ENCODE results near the gene ERC2.

The ERC2 gene

DNA sequence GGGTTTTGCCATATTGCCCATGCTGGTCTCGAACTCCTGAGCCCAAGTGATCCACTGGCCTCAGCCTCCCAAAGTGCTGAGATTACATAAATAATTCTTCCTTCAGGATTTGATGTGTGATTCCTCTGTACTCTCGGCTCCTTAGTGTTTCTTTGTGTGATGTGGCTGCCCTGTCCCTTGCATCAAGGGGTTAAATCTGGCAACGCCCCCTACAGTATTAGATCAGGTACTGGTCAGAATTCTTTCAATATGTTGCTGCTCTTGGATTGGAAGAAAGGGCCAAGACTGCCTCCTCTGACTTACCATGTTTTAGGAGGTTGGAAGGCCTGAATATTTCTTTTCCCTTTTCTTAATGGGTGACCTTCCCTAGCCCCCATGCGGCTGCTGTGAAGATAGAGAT is 590.6 kb downstream of the ERC2 start:
- H3K4me3 Mint-ChIP-seq, result no peak overlapping the region
- no peak overlapping the region for H3K27ac Mint-ChIP-seq
- no peaks in the 10 kb centered on the region for H3K36me3 Mint-ChIP-seq
- H3K4me1 Mint-ChIP-seq (ENCODE audit: low read depth), result no peaks in the 10 kb centered on the region
- H3K9me3 Mint-ChIP-seq (ENCODE audit: low read depth), result no peaks in the 10 kb centered on the region
- H3K27me3 Mint-ChIP-seq, result no peaks in the 10 kb centered on the region

DNA sequence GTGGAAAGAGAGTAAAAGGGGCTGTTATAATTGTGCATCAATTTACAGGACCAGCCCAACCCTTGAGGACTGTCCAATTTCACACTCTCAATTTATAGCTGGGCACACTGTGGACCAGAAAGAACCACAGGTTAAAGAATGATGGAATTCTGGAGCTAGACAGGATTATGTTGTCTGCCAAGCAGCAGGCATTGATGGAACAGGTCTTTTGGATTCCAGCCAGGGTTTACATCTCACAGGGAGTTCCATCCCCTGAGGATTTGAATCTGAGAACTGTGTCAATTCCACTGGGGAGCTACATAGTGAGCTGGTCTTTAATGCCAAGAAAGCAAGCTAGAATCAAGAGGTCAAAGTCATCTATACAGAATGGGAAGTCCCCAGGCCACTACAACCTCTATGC is 591.7 kb downstream of the ERC2 start:
- no peaks in the 10 kb centered on the region for H3K36me3 Mint-ChIP-seq
- no peak overlapping the region for H3K4me3 Mint-ChIP-seq
- no peak overlapping the region for H3K27ac Mint-ChIP-seq
- no peaks in the 10 kb centered on the region for H3K4me1 Mint-ChIP-seq (ENCODE audit: low read depth)
- no peaks in the 10 kb centered on the region for H3K27me3 Mint-ChIP-seq
- H3K9me3 Mint-ChIP-seq (ENCODE audit: low read depth), result no peaks in the 10 kb centered on the region

DNA sequence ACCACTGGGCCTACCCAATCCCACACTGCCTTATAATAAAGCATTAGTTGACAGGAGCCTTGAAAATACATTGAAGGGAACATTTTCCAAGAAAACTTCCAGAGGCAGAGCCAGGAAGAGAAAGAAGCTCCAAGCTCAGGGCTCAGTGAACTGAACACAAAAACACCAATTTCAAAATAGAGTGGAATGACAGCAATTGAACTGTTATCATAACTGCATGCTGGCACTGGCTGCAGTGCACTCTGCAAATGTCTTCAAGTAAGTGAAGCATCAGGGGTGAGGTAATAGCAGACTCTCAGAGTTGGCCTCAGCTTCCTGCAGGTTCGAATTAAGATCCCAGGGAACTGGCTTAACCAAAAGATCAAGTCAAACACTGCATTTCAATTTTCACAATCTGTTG is 593.2 kb downstream of the ERC2 start:
- no peaks in the 10 kb centered on the region for H3K9me3 Mint-ChIP-seq (ENCODE audit: low read depth)
- no peaks in the 10 kb centered on the region for H3K27me3 Mint-ChIP-seq
- H3K4me1 Mint-ChIP-seq (ENCODE audit: low read depth), result no peaks in the 10 kb centered on the region
- no peaks in the 10 kb centered on the region for H3K36me3 Mint-ChIP-seq
- no peak overlapping the region for H3K4me3 Mint-ChIP-seq
- H3K27ac Mint-ChIP-seq, result no peak overlapping the region

DNA sequence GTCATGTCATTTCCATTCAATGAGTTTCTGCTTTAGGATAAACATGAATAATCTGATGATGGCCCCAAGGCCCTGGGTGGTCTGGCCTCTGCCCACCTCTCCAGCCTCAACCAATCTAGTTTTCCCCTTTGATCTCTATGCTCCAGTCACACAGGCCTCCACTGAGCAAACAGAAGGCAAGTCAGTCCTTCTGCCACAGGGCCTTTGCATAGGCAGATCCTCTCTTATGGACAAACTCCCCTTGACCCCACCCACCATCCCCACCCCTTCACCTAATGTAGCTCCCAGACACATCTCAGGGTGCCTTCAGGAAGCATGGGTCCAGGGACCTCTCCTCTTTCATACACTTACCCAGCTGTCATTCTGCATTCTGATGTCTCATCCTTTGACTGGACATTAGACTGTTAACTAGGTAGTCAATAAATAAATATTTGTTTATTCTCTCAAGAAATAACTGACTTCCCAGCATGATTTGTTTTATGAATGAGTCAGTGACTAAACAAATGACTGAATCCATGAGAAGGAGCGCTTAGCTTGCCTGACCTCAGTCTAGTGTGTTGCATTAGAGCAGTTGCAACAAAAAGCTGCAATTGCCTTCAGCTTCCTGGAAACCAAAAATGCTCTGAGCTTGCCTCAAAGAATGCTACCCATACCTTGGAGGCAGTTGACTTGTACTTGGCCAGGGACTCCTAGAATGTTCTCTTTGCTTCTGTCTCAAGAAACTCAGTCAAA is 594.6 kb downstream of the ERC2 start:
- no peak overlapping the region for H3K4me3 Mint-ChIP-seq
- H3K27me3 Mint-ChIP-seq, result peaks cover 1% of the 10 kb centered on the region
- no peaks in the 10 kb centered on the region for H3K4me1 Mint-ChIP-seq (ENCODE audit: low read depth)
- H3K27ac Mint-ChIP-seq, result no peak overlapping the region
- H3K9me3 Mint-ChIP-seq (ENCODE audit: low read depth), result no peaks in the 10 kb centered on the region
- H3K36me3 Mint-ChIP-seq, result no peaks in the 10 kb centered on the region

DNA sequence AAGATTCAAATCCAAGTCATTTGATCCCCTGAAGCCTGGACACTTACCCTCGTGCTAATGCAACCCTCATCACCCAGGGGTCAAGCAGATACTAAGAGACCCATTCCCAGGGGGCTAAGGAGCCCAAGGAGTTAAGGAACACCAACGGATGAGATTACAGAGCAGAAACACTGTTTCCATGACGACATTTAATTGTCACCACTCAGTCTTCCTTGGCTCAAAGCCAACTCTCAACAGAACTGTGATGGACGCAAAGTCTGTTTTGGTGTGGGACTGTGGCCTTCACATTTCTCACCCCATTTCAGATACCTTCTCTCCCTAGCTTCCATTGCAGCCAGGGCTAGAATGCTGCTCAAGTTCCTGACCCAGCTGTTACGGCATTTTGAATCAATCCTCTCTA is 597.7 kb downstream of the ERC2 start:
- Mint-ChIP-seq H3K27me3 (peaks cover 3% of the 10 kb centered on the region), H3K4me1 (ENCODE audit: low read depth) (no peaks in the 10 kb centered on the region), H3K9me3 (ENCODE audit: low read depth) (no peaks in the 10 kb centered on the region), H3K27ac (no peak overlapping the region), H3K36me3 (no peaks in the 10 kb centered on the region), H3K4me3 (no peak overlapping the region)

DNA sequence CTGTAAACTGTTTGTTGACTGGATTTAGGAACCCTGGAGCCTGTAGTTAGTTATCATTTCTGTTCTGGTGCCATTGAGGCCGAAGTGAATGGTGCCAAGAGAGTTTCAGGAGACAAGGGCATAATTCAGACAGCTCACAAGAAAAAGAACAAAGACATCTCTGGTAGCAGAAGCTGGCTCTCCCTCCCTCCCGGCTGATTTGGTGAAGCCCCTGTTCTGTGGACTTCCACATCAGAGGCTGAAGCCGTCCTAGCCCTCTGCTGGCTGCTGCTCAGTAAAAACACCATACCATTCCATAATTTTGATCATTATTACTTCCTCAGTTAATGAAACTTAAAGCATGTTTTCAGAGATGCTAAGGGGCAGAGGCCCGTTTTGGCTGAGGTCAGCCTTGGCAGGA is 599.9 kb downstream of the ERC2 start:
- no peak overlapping the region for H3K27ac Mint-ChIP-seq
- no peaks in the 10 kb centered on the region for H3K9me3 Mint-ChIP-seq (ENCODE audit: low read depth)
- H3K36me3 Mint-ChIP-seq, result no peaks in the 10 kb centered on the region
- peaks cover 3% of the 10 kb centered on the region for H3K27me3 Mint-ChIP-seq
- H3K4me3 Mint-ChIP-seq, result no peak overlapping the region
- no peaks in the 10 kb centered on the region for H3K4me1 Mint-ChIP-seq (ENCODE audit: low read depth)

DNA sequence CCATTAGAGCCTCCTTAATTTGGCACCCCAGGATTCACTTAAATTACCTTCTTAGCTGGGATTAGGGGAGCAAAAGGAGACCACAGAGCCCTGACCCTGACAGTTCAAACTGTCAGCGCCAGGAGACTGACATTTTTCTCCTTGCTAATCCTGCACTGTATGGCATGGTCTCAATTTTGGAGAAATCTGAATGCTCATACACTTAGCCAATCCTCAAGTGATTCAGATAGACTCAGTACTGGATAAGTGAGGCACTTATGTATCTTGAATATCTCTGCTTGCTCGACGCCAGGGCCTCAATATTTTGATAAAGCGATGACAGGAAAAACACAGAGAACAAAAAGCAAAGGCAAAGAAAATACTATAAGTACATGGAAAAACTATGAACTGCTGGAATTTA is 605.2 kb downstream of the ERC2 start:
- no peak overlapping the region for H3K4me3 Mint-ChIP-seq
- H3K27ac Mint-ChIP-seq, result no peak overlapping the region
- no peaks in the 10 kb centered on the region for H3K9me3 Mint-ChIP-seq (ENCODE audit: low read depth)
- no peaks in the 10 kb centered on the region for H3K36me3 Mint-ChIP-seq
- H3K27me3 Mint-ChIP-seq, result peaks cover 2% of the 10 kb centered on the region
- no peaks in the 10 kb centered on the region for H3K4me1 Mint-ChIP-seq (ENCODE audit: low read depth)

DNA sequence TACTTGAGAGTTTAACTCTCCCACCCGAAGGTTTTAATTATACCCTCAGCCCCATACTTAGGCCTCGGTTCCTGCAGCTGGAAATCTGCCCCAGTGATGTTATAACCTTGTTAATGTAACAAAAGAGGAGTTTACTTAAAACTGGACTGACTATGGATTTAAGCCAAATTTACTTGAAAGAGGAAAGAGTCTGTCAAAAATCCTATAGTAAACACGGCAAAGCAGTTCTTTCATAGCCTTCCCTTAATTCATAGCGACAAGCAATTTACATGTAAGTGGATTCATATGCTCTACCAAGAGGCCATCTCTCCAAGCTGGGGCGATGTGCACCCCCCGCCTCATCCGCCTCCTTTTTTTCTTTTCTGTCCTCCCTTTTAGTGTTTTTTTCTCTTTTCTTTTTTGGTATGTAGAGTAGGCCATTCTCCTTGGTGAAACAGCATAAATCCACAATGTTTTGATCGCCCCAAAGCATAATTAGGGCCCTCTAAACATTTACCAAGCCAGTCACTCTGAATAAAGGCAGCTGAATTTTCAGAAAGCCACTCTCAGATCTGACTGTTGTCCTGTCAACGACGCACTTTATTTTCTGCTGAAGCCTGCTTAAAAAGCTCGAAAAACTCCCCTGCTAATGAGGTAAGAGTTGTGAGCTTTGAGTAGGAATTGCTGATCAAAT is 608.1 kb downstream of the ERC2 start:
- no peak overlapping the region for H3K4me3 Mint-ChIP-seq

DNA sequence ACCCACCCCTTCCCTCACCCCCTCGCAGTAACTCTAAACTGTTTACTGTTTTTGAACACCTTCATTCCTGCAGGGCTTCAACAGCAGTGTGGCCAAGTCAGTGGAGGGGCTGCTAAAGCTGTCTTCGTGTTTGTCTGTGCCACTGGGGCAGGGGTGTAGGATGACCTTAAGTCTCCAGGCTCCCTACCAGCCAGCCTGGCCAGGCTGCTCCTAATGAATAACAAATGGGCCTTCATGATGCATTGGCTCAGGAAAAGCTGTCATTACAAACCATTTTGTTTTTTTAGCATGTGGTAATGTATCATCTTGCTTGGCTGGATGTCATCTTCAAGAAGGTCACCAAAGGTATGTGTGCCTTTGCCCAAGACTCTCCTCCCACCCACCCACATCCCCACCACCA is 609.0 kb downstream of the ERC2 start:
- Mint-ChIP-seq H3K36me3 (no peaks in the 10 kb centered on the region), H3K27me3 (no peaks in the 10 kb centered on the region), H3K27ac (no peak overlapping the region), H3K9me3 (ENCODE audit: low read depth) (no peaks in the 10 kb centered on the region), H3K4me1 (ENCODE audit: low read depth) (no peaks in the 10 kb centered on the region), H3K4me3 (no peak overlapping the region)

More for the DNA sequence above, 608.1 kb downstream of the ERC2 start:
- Mint-ChIP-seq H3K36me3 (no peaks in the 10 kb centered on the region), H3K4me1 (ENCODE audit: low read depth) (no peaks in the 10 kb centered on the region), H3K27ac (no peak overlapping the region), H3K27me3 (no peaks in the 10 kb centered on the region), H3K9me3 (ENCODE audit: low read depth) (no peaks in the 10 kb centered on the region)

DNA sequence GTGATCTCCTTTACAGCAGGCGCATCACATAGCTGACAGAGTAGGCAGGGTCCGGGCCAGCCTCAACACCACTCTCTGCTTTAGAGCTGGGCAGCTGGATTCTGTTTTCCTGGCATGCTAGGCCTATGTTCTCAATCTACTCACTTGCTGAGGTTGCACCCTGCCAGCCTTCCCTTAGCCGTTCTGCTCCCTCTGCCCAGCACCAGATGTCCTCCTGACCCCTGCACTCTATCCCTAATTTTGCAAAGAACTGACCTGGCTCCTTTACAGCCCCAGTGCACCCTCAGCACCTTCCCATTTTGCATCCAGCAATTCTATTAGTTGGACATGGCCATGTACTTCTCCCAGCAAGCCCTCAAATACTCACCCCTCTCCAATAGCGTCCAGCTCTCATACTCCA is 609.5 kb downstream of the ERC2 start:
- Mint-ChIP-seq H3K27ac (no peak overlapping the region), H3K36me3 (no peaks in the 10 kb centered on the region), H3K4me3 (no peak overlapping the region), H3K9me3 (ENCODE audit: low read depth) (no peaks in the 10 kb centered on the region), H3K27me3 (no peaks in the 10 kb centered on the region), H3K4me1 (ENCODE audit: low read depth) (no peaks in the 10 kb centered on the region)

DNA sequence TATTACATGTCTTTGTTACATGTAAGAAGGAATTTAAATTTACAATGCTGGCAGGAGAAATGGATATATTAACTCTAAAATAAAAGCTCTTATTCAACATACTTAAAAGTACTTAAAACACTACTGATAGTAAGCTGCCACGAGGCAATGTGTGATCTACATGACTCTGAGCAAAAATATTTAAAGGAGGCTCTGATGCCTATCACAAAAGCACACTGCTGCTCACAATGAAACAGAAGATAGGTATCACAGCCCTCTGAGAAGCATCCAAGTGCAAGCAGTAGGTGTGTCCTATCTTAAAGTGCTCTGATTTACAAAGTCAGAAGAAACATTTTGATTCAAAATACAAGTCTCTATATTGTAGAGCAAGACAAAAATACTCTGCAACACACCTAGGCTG is 610.0 kb downstream of the ERC2 start:
- no peak overlapping the region for H3K27ac Mint-ChIP-seq
- H3K4me1 Mint-ChIP-seq (ENCODE audit: low read depth), result no peaks in the 10 kb centered on the region
- H3K9me3 Mint-ChIP-seq (ENCODE audit: low read depth), result no peaks in the 10 kb centered on the region
- H3K4me3 Mint-ChIP-seq, result no peak overlapping the region
- no peaks in the 10 kb centered on the region for H3K27me3 Mint-ChIP-seq
- no peaks in the 10 kb centered on the region for H3K36me3 Mint-ChIP-seq

DNA sequence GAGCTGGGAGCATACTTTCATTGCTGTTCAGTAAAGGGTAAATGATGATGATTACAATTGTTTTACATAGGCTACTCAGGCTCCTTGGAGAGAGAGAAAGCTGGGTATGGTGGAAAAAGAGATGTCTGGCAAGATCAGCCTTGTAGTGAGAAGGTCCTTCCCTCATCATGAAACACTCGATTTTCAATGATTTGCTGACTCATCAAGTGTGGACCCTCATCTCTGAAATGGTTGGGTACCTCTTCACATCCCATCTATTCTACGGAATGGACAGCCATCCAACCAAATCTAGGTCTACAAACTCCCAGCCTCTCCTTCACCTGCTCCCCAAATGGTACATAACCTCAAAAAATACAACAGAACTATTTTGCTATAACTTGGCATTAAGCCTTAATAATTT is 610.6 kb downstream of the ERC2 start:
- Mint-ChIP-seq H3K4me1 (ENCODE audit: low read depth) (no peaks in the 10 kb centered on the region), H3K27me3 (no peaks in the 10 kb centered on the region), H3K4me3 (no peak overlapping the region), H3K9me3 (ENCODE audit: low read depth) (no peaks in the 10 kb centered on the region), H3K27ac (no peak overlapping the region), H3K36me3 (no peaks in the 10 kb centered on the region)

DNA sequence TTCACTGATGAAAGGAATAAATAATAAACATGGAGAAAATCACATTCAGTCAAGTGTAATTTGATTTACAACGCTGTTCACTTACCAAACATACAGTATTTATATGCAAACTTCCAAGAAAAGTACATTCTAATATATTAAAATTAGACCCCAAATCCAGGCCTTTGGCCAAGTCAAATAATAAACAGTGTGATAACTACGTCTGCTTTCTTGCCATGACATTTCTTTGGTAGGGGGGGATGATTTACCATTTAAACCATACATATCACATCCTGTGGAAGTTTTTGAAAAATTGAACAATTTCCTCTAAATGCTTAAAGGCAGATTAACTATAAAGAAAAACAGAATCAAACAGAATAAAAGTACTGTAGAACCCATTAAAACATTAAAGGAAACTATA is 613.0 kb downstream of the ERC2 start:
- H3K27ac Mint-ChIP-seq, result no peak overlapping the region
- no peaks in the 10 kb centered on the region for H3K4me1 Mint-ChIP-seq (ENCODE audit: low read depth)
- no peaks in the 10 kb centered on the region for H3K36me3 Mint-ChIP-seq
- H3K27me3 Mint-ChIP-seq, result no peaks in the 10 kb centered on the region
- no peaks in the 10 kb centered on the region for H3K9me3 Mint-ChIP-seq (ENCODE audit: low read depth)
- H3K4me3 Mint-ChIP-seq, result no peak overlapping the region

DNA sequence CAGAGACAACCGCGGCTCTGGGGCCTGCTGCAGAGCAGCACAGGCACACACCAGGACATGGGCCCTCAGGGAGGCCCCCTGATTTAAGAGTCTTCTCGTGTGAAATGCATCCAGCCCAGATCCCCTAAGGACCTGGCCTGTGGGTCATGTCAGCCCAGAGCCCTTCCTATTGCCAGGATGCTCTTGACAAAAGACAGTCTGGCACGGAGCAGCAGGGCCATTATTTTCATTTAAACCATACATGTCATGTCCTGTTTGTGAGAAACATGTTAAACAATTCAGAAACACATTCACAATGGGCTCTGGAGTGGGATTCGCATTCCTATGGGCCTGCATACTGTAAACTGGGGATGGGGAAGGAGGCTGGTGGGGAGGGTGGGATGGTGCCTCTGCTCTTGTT is 613.8 kb downstream of the ERC2 start:
- H3K9me3 Mint-ChIP-seq (ENCODE audit: low read depth), result no peaks in the 10 kb centered on the region

DNA sequence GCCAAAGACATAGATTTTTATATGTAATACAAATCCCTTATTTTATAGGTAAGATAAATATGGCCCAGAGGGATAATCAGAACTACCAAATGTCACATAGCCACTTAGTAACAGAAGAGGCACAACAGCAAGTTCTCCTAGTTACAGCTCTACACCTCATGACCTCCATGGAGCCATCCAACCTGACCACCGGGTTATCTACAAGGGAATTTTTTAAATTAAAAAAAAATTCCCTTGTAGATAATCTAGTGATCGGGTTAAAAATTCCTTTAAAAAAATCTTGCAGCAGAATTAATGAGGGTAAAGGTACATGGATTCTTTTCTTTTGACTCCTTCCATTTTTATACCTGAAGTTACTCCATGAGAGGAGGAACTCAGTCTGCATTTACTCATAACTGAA is 615.9 kb downstream of the ERC2 start:
- H3K9me3 Mint-ChIP-seq (ENCODE audit: low read depth), result no peaks in the 10 kb centered on the region
- no peak overlapping the region for H3K27ac Mint-ChIP-seq
- H3K27me3 Mint-ChIP-seq, result peaks cover 1% of the 10 kb centered on the region
- no peaks in the 10 kb centered on the region for H3K4me1 Mint-ChIP-seq (ENCODE audit: low read depth)
- no peak overlapping the region for H3K4me3 Mint-ChIP-seq
- no peaks in the 10 kb centered on the region for H3K36me3 Mint-ChIP-seq

More for the DNA sequence above, 613.8 kb downstream of the ERC2 start:
- no peaks in the 10 kb centered on the region for H3K36me3 Mint-ChIP-seq
- H3K27me3 Mint-ChIP-seq, result no peaks in the 10 kb centered on the region
- H3K4me1 Mint-ChIP-seq (ENCODE audit: low read depth), result no peaks in the 10 kb centered on the region
- H3K4me3 Mint-ChIP-seq, result no peak overlapping the region
- H3K27ac Mint-ChIP-seq, result no peak overlapping the region

DNA sequence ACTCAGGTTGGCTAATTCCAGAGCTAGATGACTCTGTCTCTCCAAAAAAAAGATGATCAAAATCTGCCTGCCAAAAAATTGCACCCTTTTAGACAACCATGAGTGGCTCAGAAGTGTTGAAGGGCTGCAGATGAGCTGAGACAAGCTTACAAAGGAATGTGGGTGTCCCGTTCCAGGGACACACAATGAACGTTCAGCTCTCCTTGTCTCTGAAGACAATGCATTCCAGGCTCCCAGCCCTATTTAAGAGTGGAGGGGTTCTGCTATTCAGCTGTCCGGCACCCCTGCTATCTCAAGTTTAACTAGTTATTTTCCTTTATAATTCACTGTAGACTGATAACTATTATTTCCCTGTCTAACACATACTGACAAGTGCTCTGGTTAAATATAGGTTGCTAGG is 626.1 kb downstream of the ERC2 start:
- H3K27me3 Mint-ChIP-seq, result no peaks in the 10 kb centered on the region
- no peak overlapping the region for H3K27ac Mint-ChIP-seq
- H3K4me1 Mint-ChIP-seq (ENCODE audit: low read depth), result no peaks in the 10 kb centered on the region
- no peak overlapping the region for H3K4me3 Mint-ChIP-seq
- H3K36me3 Mint-ChIP-seq, result no peaks in the 10 kb centered on the region
- peaks cover 11% of the 10 kb centered on the region for H3K9me3 Mint-ChIP-seq (ENCODE audit: low read depth)

Data from activated naive CD8-positive, alpha-beta T cell (primary cell).